ENCODE data around the gene CD200.

DNA sequence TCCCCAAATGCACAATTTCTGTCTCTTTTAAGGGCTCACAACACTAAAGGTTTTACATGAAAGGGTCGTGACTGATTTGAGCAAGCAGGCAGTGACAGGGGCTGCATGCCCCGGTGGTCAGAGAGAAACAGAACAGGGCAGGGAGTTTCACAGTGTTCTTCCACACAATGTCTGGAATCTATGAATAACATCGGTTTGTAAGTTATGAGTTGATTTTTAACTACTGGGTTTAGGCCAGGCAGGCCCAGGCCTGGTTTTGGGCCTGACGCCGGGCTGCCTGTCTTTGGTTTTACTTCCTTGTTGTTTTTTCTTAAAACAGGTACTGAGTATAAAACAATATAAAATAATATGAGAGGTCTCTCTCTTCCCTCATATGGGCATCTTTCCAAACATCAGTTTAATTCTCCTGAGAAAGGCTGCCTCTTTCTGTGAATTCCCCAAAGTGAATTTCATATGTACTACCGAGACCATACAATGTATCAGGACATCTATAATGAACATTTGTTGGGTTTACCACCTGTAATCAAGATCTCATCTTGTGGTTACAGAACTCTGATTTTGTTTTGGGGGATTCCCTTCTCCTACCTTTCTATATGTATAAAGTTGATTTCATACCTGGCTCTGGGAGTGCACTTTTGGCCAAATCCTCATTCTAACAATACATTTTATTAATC lies 74.4 kb downstream of the CD200 start:
- TF ChIP-seq POLR2A (IDR thresholded peaks at IDR 0.05) = no peak
- TF ChIP-seq, protein P1, sequence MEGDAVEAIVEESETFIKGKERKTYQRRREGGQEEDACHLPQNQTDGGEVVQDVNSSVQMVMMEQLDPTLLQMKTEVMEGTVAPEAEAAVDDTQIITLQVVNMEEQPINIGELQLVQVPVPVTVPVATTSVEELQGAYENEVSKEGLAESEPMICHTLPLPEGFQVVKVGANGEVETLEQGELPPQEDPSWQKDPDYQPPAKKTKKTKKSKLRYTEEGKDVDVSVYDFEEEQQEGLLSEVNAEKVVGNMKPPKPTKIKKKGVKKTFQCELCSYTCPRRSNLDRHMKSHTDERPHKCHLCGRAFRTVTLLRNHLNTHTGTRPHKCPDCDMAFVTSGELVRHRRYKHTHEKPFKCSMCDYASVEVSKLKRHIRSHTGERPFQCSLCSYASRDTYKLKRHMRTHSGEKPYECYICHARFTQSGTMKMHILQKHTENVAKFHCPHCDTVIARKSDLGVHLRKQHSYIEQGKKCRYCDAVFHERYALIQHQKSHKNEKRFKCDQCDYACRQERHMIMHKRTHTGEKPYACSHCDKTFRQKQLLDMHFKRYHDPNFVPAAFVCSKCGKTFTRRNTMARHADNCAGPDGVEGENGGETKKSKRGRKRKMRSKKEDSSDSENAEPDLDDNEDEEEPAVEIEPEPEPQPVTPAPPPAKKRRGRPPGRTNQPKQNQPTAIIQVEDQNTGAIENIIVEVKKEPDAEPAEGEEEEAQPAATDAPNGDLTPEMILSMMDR (IDR thresholded peaks at IDR 0.05) = no peak

All from uterus (tissue), 2 donors.